SHP77 treated with DMSO at 0.1 percent for 48 hours (cell line): ENCODE results near the gene KRTAP3-1.
"Not testable (repeated sequence)": the region's sequence is repeated elsewhere in the genome, so short reads cannot be mapped to it uniquely, and the experiment has no call there.

Experiments used
- DNase-seq: peaks from one replicate; lab custom pipeline; 2025; lab: John Stamatoyannopoulos, UW

KRTAP3-1 gene

DNA sequence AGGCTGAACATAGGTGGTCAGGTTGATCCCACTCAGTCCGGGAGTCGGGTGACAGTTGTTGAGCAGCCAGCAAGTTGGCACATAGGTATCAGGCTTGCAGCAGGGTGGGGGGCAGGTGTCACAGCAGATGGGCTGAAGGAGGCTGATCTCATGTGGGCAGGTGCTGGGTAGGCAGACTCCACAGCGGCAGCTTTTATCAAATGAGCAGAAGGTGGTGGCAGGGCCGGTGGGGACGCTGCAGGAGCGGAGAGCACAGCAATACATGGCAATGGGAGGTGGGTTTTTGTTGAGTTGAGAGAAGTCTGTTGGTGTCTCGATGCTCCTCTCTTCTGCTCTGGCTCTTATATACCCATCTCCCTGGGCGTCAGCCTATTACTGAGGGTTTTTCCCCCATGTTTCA is at the start of gene KRTAP3-1:
Gene KRTAP3-1, minus strand, starts transcription at position 318 of the 400 bp plus-strand sequence. Its CDS starts 54 bp downstream, at position 264.
- DNase-seq, result peak; percentile 16

DNA sequence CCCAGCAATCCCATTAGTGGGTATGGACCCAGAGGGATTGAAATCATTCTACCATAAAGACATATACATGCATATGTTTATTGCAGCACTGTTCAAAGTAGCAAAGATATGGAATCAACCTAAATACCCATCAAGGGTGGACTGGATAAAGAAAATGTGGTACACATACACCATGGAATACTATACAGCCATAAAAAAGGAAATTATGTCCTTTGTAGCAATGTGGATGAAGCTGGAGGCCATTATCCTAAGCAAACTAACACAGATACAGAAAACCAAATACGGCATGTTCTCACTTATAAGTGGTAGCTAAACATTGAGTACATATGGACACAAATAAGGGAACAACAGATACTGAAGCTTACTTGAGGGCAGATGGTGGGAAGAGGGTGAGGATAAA is 48.6 kb upstream of the KRTAP3-1 start:
- DNase-seq, result no peak

DNA sequence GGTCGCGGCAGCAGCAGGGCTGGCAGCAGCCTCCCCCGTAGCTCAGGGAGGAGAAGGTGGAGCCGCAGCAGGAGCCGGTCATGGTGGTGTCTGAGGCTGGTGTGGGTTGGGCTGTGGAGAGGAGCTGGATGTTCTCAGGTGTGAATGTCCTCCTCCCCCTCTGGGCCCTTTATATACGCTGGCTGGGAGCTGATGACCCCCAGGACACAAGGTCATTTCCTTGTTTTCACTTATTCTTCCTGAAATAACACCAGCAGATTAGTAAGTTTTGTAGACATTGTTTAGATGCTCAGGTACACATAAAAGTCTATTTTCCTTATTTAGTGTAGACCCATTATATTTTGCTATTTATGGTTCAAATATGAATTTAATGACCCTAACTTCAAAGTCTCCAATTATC is 46.2 kb upstream of the KRTAP3-1 start, which contains the start of gene KRTAP2-2:
Gene KRTAP2-2, minus strand, starts transcription at position 101 of the 400 bp plus-strand sequence. Its CDS starts 19 bp downstream, at position 82.
- DNase-seq, result not testable (repeated sequence)

DNA sequence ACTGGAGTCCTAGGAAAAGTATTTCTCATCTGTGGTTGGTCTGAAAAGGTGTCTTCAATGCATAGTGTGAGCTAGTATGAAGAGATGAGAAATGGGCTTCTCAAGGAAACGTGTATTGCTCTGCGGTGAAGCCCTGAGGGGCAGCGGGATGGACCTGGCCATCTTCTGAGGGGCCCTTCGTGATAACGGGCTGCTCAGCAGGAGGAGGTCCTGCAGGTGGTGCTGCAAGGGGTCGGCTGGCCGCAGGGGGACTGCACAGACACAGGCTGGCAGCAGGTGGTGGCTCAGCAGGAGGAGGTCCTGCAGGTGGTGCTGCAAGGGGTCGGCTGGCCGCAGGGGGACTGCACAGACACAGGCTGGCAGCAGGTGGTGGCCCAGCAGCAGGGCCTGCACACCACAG is 45.6 kb upstream of the KRTAP3-1 start:
- not testable (repeated sequence) for DNase-seq

DNA sequence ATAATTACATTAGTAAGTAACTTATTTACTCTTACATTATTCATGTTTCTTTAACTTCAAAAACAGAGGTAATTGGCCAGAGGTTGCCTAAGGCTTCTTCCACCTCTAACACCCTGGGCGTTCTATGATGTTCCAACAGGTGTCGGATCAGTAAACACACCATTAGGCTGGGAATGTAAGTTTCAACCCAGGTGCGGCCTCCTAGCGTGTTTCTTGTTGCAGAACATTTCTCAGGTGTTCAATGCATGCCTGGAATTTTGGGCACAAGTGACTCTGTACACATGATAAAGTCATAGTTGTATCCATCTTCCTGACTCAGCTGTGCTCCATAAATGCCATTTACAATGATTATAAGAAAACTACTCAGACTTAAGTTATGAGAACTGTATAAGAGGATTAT is 45.1 kb upstream of the KRTAP3-1 start:
- DNase-seq, result no peak

DNA sequence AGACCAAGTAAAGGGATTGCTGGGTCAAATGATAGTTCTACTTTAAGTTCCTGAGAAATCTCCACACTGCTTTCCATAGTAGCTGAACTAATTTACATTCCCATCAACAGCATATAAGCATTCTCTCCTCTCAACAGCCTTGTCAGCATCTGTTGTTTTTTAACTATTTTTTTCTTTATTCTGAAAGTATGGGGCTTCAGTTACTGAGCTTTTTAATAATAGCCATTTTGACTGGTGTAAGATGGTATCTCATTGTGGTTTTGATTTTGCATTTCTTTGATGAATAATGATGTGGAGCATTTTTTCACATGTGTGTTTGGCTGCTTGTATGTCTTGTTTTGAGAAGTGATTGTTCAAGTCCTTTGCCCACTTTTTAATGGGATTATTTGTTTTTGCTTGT is 43.6 kb upstream of the KRTAP3-1 start:
- DNase-seq, result no peak

DNA sequence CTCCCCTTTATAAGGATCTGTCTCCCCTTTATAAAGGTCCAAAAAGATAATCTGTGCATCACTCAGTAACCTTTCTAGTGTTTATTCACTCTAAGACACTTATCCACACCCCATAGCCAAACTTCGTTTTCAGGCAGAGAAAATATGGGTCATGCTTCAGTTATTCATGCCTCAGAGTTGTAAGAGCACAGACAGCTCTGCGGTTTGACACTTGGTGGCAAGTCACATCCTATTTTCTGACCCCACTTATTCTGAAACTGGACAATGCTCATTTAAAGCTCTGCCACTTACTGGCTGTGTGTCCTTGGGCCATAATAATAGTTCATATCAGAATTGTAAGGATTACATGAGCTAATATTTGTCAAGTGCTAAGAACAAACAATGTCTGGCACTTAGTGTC is 40.2 kb upstream of the KRTAP3-1 start:
- DNase-seq, result no peak

DNA sequence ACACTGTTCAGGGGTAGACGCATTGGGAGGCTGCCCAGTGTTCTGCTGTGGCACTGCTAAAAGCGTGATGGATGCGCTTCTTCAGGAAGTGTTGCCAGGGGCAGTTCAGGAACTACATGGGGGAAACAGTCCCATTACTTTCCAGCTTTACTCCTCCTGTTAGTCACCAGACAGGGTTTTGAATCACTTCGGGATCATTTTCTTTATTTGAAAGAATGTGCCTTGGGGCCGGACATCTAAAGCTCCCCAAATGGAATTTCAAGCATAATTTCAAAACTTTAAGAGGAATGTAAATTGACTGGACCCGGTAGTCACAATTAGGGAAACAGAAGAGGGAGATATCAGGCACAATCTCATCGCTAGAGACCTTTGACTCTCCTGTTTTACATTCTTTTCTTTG is 39.5 kb upstream of the KRTAP3-1 start:
- no peak for DNase-seq

DNA sequence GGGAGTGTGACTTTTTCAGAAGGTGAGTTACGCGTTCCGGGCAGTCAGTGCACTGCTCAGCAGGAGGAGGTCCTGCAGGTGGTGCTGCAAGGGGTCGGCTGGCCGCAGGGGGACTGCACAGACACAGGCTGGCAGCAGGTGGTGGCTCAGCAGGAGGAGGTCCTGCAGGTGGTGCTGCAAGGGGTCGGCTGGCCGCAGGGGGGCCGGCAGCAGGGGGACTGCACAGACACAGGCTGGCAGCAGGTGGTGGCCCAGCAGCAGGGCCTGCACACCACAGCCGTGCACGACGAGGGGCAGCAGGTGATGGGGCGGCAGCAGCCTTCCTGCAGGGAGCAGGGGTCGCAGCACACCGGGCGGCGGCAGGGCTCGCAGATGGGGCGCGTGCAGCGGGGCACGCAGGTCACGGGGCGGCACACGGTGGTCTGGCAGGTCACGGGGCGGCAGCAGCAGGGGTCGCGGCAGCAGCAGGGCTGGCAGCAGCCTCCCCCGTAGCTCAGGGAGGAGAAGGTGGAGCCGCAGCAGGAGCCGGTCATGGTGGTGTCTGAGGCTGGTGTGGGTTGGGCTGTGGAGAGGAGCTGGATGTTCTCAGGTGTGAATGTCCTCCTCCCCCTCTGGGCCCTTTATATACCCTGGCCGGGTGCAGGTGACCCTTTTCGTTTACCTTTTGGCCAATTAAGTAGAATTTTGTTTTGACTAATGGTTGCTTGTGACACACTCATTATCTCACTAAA is 38.0 kb upstream of the KRTAP3-1 start, which contains the start of gene KRTAP2-1:
Gene KRTAP2-1, minus strand, starts transcription at position 582 of the 731 bp plus-strand sequence. Its CDS starts 49 bp downstream, at position 533.
- DNase-seq, result not testable (repeated sequence)

DNA sequence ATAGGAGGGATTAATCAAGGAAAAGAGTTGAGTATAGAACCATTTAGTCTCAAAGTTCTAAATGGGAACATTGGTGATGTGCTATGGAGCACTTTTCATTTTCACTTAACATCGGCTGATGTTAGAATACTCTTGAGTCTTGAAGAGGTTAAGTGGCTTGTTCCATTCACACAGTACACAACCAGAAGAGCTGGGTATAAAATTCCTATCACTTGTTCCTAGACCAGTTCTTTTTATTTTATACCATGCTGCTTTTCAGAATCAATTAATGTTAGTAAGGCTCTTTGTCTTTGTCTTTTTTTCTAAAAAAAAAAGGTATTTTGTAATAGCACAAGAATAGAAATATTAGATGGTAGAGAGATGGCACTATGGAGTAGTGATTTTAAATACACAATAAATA is 34.0 kb upstream of the KRTAP3-1 start:
- DNase-seq, result no peak

DNA sequence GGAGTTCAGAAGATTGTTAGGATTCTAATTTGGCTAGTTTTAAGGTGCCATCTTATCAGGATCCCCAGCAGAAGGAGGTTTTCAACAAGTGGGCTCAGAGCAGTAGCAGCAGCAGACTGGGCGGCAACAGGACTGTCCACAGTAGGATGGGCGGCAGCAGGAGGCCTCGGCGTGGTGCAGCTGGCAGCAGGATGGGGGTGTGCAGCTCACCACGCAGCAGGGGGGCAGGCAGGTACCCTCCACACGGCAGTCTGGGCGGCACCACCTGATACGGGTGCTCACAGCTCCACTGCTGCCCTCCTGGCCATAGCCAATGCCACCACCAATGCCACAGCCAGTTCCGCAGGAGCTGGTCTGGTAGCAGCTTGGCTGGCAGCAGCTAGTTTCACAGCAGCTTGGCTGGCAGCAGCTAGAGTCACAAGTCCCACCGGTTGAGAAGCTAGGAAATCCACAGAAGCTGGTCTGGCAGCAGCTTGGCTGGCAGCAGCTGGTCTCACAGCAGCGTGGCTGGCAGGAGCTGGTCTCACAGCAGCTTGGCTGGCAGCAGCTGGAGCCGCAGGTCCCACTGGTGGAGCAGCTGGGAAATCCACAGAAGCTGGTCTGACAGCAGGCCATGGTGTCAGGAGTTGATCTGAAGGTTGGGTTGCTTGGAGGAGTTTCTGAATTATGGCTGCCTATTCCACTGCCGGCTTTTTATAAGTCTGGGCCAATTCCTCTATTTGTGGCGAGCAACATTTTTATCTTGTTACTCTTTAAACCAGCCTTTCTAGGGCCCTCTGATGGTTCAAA is 32.0 kb upstream of the KRTAP3-1 start, which contains the start of gene KRTAP1-1:
Gene KRTAP1-1, minus strand, starts transcription at position 668 of the 789 bp plus-strand sequence. Its CDS starts 53 bp downstream, at position 615.
- not testable (repeated sequence) for DNase-seq

DNA sequence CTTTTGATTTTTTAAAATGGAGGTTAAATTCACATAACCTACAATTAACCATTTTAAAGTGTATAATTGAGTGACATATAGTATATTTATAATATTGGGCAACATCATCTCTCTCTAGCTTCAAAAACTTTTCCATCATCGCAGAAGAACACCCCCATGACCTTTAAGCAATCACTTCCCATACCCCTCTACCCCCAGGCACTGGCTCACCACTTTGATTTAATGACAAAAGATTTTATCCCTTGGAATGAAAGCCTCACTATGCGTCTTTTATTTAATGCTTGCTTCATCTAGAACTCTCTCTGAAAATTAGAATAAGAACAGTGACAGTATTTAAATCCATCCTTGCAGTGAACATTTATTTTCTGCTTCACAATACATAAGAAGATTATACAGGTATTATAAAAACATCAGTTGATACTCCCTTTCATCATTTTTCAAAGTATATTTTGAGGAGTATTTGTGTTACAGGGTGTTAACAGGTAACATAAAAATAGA is 29.0 kb upstream of the KRTAP3-1 start:
- DNase-seq, result no peak

DNA sequence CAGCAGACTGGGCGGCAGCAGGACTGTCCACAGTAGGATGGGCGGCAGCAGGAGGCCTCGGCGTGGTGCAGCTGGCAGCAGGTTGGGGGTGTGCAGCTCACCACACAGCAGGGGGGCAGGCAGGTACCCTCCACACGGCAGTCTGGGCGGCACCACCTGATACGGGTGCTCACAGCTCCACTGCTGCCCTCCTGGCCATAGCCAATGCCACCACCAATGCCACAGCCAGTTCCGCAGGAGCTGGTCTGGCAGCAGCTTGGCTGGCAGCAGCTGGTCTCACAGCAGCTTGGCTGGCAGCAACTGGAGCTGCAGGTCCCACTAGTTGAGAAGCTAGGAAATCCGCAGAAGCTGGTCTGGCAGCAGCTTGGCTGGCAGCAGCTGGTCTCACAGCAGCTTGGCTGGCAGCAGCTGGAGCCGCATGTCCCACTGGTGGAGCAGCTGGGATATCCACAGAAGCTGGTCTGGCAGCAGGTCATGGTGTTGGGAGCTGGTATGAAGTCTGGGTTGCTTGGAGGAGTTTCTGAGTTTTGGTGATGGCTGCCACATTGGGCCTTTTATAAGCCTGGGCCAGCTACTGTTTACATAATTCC is 25.5 kb upstream of the KRTAP3-1 start, which contains the start of gene KRTAP1-3:
Gene KRTAP1-3, minus strand, starts transcription at position 529 of the 590 bp plus-strand sequence. Its CDS starts 53 bp downstream, at position 476.
- DNase-seq, result not testable (repeated sequence)

DNA sequence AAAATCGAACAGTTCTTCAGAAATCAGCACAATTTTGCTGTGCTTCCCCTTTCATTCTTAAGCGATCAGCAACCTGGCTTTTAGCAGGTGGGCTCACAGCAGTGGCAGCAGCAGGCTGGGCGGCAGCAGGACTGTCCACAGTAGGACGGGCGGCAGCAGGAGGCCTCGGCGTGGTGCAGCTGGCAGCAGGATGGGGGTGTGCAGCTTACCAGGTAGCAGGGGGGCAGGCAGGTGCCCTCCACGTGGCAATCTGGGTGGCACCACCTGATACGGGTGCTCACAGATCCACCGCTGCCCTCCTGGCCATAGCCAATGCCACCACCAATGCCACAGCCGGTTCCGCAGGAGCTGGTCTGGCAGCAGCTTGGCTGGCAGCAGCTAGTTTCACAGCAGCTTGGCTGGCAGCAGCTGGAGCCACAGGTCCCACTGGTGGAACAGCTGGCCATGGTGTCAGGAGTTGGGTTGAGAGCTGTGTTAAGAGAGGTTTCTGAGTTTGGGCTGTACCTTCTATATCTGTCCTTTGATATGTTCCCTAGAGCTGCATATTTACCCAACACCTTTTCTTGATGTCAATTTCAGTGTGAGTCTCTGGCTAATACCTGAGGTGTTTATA is 20.8 kb upstream of the KRTAP3-1 start, which contains the start of gene KRTAP1-4:
Gene KRTAP1-4, minus strand, starts transcription at position 563 of the 613 bp plus-strand sequence. Its CDS starts 117 bp downstream, at position 446.
- no peak for DNase-seq

DNA sequence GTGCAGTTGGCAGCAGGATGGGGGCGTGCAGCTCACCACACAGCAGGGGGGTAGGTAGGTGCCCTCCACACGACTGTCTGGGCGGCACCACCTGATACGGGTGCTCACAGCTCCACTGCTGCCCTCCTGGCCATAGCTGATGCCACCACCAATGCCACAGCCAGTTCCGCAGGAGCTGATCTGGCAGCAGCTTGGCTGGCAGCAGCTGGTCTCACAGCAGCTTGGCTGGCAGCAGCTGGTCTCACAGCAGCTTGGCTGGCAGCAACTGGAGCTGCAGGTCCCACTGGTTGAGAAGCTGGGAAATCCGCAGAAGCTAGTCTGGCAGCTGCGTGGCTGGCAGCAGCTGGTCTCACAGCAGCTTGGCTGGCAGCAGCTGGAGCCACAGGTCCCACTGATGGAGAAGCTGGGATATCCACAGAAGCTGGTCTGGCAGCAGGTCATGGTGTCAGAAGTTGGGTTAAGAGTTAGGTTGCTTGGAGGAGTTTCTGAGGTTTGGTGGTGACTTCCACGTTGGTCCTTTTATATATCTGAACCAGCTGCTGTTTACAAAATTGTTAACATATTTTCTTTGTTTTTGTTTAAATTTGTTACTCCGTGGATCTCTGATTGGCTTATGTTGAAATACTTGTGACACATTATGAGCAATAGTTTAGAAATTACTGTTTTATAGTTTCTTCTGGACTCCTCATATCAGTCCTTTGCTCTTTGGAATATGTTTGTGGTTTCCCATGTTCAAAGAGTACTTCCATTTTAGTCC is 18.0 kb upstream of the KRTAP3-1 start, which contains the start of gene KRTAP1-5:
Gene KRTAP1-5, minus strand, starts transcription at position 494 of the 757 bp plus-strand sequence. Its CDS starts 53 bp downstream, at position 441.
- DNase-seq, result no peak

DNA sequence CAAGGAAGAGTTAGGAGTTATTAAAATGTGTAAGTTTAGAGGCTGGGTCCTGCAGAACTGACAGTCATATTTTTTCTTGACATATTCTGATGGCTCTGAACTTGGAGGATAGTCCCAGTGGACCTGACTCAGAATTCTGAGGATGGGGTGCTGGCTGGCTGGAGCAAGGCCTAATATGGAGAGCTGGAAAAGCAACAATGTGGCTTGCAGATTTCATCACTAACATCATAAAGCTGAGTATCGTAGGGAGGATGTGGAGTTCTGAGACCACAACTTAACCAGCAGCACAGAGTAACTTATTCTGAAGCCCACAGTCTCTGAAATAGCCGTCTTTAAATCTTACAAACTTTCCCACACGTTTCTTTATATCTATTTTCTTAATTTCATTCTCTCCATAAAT is 15.8 kb upstream of the KRTAP3-1 start:
- DNase-seq, result no peak

DNA sequence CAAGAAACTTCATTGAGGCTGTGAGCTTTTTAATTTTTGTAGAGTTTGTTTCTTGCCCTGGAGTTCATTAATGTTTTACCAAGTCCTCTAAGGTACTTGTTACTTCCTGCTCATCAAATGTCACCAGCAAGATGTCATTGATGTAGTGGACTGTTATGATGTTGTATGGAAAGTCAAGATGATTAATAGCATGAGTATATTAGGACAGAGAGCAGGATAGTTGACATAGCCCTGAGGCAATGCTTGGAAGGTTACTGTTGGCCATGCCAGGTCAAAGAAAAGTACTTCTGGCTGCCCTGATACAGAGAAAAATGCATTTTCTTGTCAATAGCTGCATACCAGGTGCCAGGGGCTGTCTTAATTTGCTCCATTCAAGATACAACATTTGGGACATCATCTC is 11.4 kb upstream of the KRTAP3-1 start:
- DNase-seq, result no peak

DNA sequence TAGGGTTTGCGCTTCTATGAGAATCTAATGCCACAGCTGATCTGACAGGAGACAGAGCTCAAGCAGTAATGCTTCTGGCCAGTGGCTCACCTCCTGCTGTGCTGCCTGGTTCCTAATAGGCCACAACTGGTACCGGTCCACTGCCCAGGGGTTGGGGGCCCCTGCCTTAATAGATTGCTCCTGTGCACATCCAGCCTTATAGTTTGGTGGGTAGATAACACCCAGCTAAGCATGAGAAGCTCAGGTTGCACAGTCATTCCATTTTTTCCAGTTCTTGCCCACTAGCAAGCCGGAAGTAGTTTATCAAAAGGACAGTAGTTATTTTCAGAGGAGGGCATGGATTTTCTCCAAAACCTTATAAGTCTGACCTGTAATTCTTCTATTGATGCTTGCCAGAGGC is 10.5 kb upstream of the KRTAP3-1 start:
- no peak for DNase-seq

DNA sequence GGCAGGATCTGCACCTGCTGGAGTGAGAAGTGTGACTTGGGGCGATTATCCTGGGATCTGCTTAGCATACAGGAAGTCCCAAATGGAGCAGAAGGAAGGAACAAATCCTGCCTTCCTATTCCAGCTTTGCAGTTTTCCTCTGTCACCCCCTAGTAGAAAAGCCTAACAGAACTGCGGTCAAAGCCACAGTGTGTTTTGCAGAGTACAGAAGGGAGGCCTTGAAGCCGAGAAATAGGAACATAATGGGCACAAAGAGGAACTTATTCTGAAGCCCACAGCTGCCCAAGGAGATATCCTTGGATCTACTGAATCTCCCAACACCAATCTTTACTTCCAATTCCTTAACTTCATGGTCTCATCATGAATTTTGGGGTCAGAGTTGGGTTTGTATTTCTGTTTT is 9.6 kb upstream of the KRTAP3-1 start:
- DNase-seq, result no peak

DNA sequence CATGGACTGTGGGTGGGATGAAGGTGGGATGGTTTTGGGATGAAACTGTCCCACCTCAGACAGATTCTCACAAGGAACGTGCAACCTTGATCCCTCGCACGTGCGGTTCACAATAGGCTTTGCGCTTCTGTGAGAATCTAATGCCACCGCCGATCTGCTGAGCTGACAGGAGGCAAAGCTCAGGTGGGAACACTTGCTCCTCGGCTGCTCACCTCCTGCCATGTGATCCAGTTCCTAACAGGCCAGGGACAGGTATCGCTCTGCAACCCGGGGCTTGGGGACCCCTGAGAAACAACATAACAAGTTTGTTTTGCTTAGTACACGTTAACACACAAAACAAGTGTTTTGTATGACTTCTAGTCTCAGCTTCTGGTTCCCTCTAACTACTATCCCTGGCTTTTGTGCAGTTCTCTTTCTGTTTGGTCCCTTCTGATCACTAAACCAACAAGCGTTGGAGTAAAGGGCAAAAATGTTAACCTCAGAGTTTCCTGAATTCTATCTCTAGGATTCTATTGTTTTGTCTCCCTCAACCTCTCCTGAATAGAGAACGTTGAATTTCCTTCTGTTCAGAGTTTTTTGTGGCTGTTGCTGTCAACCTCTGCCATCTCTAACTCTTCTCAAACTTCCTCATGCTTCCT is 7.8 kb upstream of the KRTAP3-1 start:
- no peak for DNase-seq
